H9 (cell line): Measurements from ENCODE around the gene EHD4. TPM values are rescaled to one million over a fixed set of nuclear protein-coding genes. Genes with fewer than 3 reads are reported as not detected.
A peak's percentile ranks its signal among the peaks of the same experiment; 100 is the strongest.

Experiments used
- DNase-seq: peaks from one replicate; pipeline ENCODE4 v3.0.0-alpha.2; 2017
- H2AFZ ChIP-seq: one replicate; pipeline ENCODE4 v1.6.1; 2013; ENCODE audit warnings: mild to moderate bottlenecking, low read length, control low read depth, moderate library complexity
- H2AK5ac ChIP-seq: 2 replicates; pipeline ENCODE4 v1.6.1; 2013; ENCODE audit warnings: low read length, control low read depth, mixed read lengths; ENCODE audit not compliant: insufficient read length
- H2BK120ac ChIP-seq: one replicate; pipeline ENCODE4 v1.6.1; 2013; ENCODE audit warnings: low read depth, mild to moderate bottlenecking, low read length, control low read depth, inconsistent platforms; ENCODE audit not compliant: poor library complexity, severe bottlenecking
- H2BK12ac ChIP-seq: 2 replicates; pipeline ENCODE4 v1.6.1; 2013; ENCODE audit warnings: low read length, control low read depth, mixed read lengths, low read depth; ENCODE audit not compliant: insufficient read length
- H2BK15ac ChIP-seq: 2 replicates; pipeline ENCODE4 v1.6.1; 2013; ENCODE audit warnings: low read depth, low read length, control low read depth
- H2BK20ac ChIP-seq: one replicate; pipeline ENCODE4 v1.6.1; 2013; ENCODE audit warnings: low read depth, mild to moderate bottlenecking, low read length, control low read depth, inconsistent platforms; ENCODE audit not compliant: poor library complexity, severe bottlenecking
- H2BK5ac ChIP-seq: 2 replicates; pipeline ENCODE4 v1.6.1; 2013; ENCODE audit warnings: low read length, control low read depth, mixed read lengths; ENCODE audit not compliant: insufficient read length
- H3K14ac ChIP-seq: 2 replicates; pipeline ENCODE4 v1.6.1; 2013; ENCODE audit warnings: low read length, control low read depth; ENCODE audit not compliant: insufficient read depth
- H3K18ac ChIP-seq: 2 replicates; pipeline ENCODE4 v1.6.1; 2013; ENCODE audit warnings: low read depth, mild to moderate bottlenecking, mixed read lengths, low read length, control low read depth; ENCODE audit not compliant: insufficient read length
- H3K23ac ChIP-seq: 2 replicates; pipeline ENCODE4 v1.6.1; 2013; ENCODE audit warnings: low read length, control low read depth, mixed read lengths, low read depth; ENCODE audit not compliant: insufficient read length
- H3K23me2 ChIP-seq: 2 replicates; pipeline ENCODE4 v1.6.1; 2013; ENCODE audit warnings: low read depth, mild to moderate bottlenecking, mixed read lengths, low read length, control low read depth; ENCODE audit not compliant: insufficient read length, poor library complexity, severe bottlenecking
- H3K27ac ChIP-seq: 2 replicates; pipeline ENCODE4 v1.5.1; 2013; ENCODE audit warnings: low read length, control low read depth, mixed read lengths, low read depth; ENCODE audit not compliant: insufficient read length
- H3K27me3 ChIP-seq: 2 replicates; pipeline ENCODE4 v1.6.1; 2013; ENCODE audit warnings: low read length, control low read depth, inconsistent platforms; ENCODE audit not compliant: insufficient read depth
- H3K4ac ChIP-seq: 2 replicates; pipeline ENCODE4 v1.6.1; 2013; ENCODE audit warnings: low read depth, mild to moderate bottlenecking, control low read depth, inconsistent platforms, low read length, moderate library complexity
- H3K4me1 ChIP-seq: 2 replicates; pipeline ENCODE4 v1.6.1; 2013; ENCODE audit warnings: low read length, control low read depth, inconsistent platforms; ENCODE audit not compliant: insufficient read depth
- H3K4me2 ChIP-seq: 2 replicates; pipeline ENCODE4 v1.6.1; 2013; ENCODE audit warnings: low read length, control low read depth, mixed read lengths; ENCODE audit not compliant: insufficient read length, insufficient read depth
- H3K56ac ChIP-seq: 2 replicates; pipeline ENCODE4 v1.6.1; 2013; ENCODE audit warnings: low read depth, mild to moderate bottlenecking, mixed read lengths, low read length, control low read depth; ENCODE audit not compliant: insufficient read length
- H3K79me1 ChIP-seq: 2 replicates; pipeline ENCODE4 v1.6.1; 2013; ENCODE audit warnings: low read depth, mild to moderate bottlenecking, moderate library complexity, low read length, control low read depth, inconsistent platforms; ENCODE audit not compliant: insufficient read depth, poor library complexity, severe bottlenecking
- H3K79me2 ChIP-seq: 2 replicates; pipeline ENCODE4 v1.6.1; 2013; ENCODE audit warnings: low read length, control low read depth, inconsistent platforms; ENCODE audit not compliant: insufficient read depth
- H3K9ac ChIP-seq: 2 replicates; pipeline ENCODE4 v1.6.1; 2013; ENCODE audit warnings: low read length, control low read depth, mixed read lengths; ENCODE audit not compliant: insufficient read length; ENCODE audit errors: extremely low read depth
- H3K9me3 ChIP-seq: one replicate; pipeline ENCODE4 v1.6.1; 2013; ENCODE audit warnings: low read depth, low read length, inconsistent platforms; ENCODE audit not compliant: control insufficient read depth
- H3T11ph ChIP-seq: one replicate; pipeline ENCODE4 v1.6.1; 2013; ENCODE audit warnings: mild to moderate bottlenecking, low read length, control low read depth, inconsistent platforms
- H4K20me1 ChIP-seq: one replicate; pipeline ENCODE4 v1.6.1; 2013; ENCODE audit not compliant: control insufficient read depth, insufficient read length, insufficient read depth
- H4K5ac ChIP-seq: 2 replicates; pipeline ENCODE4 v1.6.1; 2013; ENCODE audit warnings: low read depth, mild to moderate bottlenecking, mixed read lengths, low read length, control low read depth; ENCODE audit not compliant: insufficient read length
- H4K8ac ChIP-seq: replicated peaks from 2 replicates; pipeline ENCODE4 v1.6.1; 2013; ENCODE audit warnings: low read length, control low read depth, mixed read lengths, low read depth; ENCODE audit not compliant: insufficient read length
- H4K91ac ChIP-seq: 2 replicates; pipeline ENCODE4 v1.6.1; 2013; ENCODE audit warnings: low read depth, mild to moderate bottlenecking, moderate library complexity, mixed read lengths, low read length, control low read depth; ENCODE audit not compliant: insufficient read length
- H3K27ac Mint-ChIP-seq, 3 experiments: 2 replicates in 2 of 3; 3 replicates in 1 of 3; pipeline ENCODE4 v1.8.0; 2020 to 2021; ENCODE audit warnings: mixed read lengths in 3 of 3, mild to moderate bottlenecking in 1 of 3, moderate library complexity in 1 of 3
- H3K27me3 Mint-ChIP-seq: 2 replicates; pipeline ENCODE4 v1.8.0; 2021; ENCODE audit warnings: low read depth, mild to moderate bottlenecking, moderate library complexity, mixed read lengths
- H3K36me3 Mint-ChIP-seq, 3 experiments: 2 replicates in 2 of 3; 3 replicates in 1 of 3; pipeline ENCODE4 v1.8.0; 2020 to 2021; ENCODE audit warnings: low read depth in 3 of 3, mixed read lengths in 3 of 3; ENCODE audit not compliant: insufficient read depth in 1 of 3
- H3K4me1 Mint-ChIP-seq, 2 experiments: 2 replicates each; pipeline ENCODE4 v1.8.0; 2020; ENCODE audit warnings: mixed read lengths in 2 of 2
- H3K4me3 Mint-ChIP-seq, 2 experiments: 2 replicates in 1 of 2; 3 replicates in 1 of 2; pipeline ENCODE4 v1.8.0; 2020 to 2021; ENCODE audit warnings: mild to moderate bottlenecking in 2 of 2, mixed read lengths in 2 of 2, moderate library complexity in 1 of 2
- H3K9me3 Mint-ChIP-seq, 2 experiments: 2 replicates in 1 of 2; 3 replicates in 1 of 2; pipeline ENCODE4 v1.8.0; 2020; ENCODE audit warnings: mild to moderate bottlenecking in 2 of 2, mixed read lengths in 2 of 2, moderate library complexity in 1 of 2
- CTCF ChIP-seq: fragments of 200-600 bp; sonication (generic); conservative IDR thresholded peaks from 3 replicates; pipeline ENCODE4 v1.8.0; 2021; ENCODE audit warnings: antibody characterized with exemption, mild to moderate bottlenecking
- WGBS: extraction: QIAGEN DNeasy Blood & Tissue Kit; methylation state at CpG from one replicate; pipeline ENCODE4 v1.1.7; 2013; ENCODE audit warnings: missing lambda C conversion rate, low lambda C conversion rate, mixed read lengths; ENCODE audit not compliant: insufficient read length; ENCODE audit errors: extremely low coverage; 5-methylcytosine and 5-hydroxymethylcytosine counted together
- total RNA-seq: library from RNA; stranded (reverse); gene quantifications from 2 replicates; pipeline ENCODE4 v1.2.1, GENCODE V29; 2021

The EHD4 gene
- total RNA-seq, 1 experiment from 2014 or later, result 22.9 TPM

- WGBS, result no CpG with 5 or more reads among the region's 4 CpGs
Observed at GRCh38 chr15:41967506-41968206, 4.7 kb downstream of the EHD4 start.

More at GRCh38 chr15:41967506-41968206, 4.7 kb downstream of the EHD4 start:
- TF ChIP-seq CTCF, result no peak
- Mint-ChIP-seq H3K27ac (peak overlapping the region in 1 of 3 experiments; percentile 78; a peak in 1 of 7 replicates), H3K27me3 (no peaks in the 10 kb centered on the region), H3K4me3 (no peak overlapping the region; a peak in 1 of 5 replicates), H3K9me3 (no peaks in the 10 kb centered on the region; a peak in 2 of 5 replicates), H3K36me3 (peaks cover 0 to 8% (median 4%) of the 10 kb centered on the region in 3 experiments; a peak in 5 of 7 replicates), H3K4me1 (peaks cover 34 to 42% of the 10 kb centered on the region in 2 experiments)
- H4K8ac ChIP-seq, result no peak overlapping the region
- H3K56ac ChIP-seq, result no peak overlapping the region
- no peak overlapping the region for H2BK15ac ChIP-seq
- no peak overlapping the region for H3K14ac ChIP-seq
- H2AFZ ChIP-seq, result no peak overlapping the region
- no peak overlapping the region for H2BK5ac ChIP-seq
- H3K4me2 ChIP-seq, result no peak overlapping the region
- no peak overlapping the region for H3K27ac ChIP-seq
- no peaks in the 10 kb centered on the region for H4K20me1 ChIP-seq
- no peak overlapping the region for H4K91ac ChIP-seq
- H2AK5ac ChIP-seq, result no peak overlapping the region
- H3T11ph ChIP-seq, result no peak overlapping the region
- no peak overlapping the region for H3K23ac ChIP-seq
- H3K23me2 ChIP-seq, result peaks cover 4% of the 10 kb centered on the region
- peaks cover 3% of the 10 kb centered on the region for H3K79me1 ChIP-seq
- H2BK120ac ChIP-seq, result no peak overlapping the region
- H2BK12ac ChIP-seq, result no peak overlapping the region
- H3K4ac ChIP-seq, result no peak overlapping the region
- H4K5ac ChIP-seq, result no peak overlapping the region
- no peak overlapping the region for H3K9ac ChIP-seq
- H3K27me3 ChIP-seq, result no peaks in the 10 kb centered on the region
- H3K18ac ChIP-seq, result no peak overlapping the region
- no peak for DNase-seq
- H3K4me1 ChIP-seq, result peaks cover 7% of the 10 kb centered on the region
- H3K9me3 ChIP-seq, result no peaks in the 10 kb centered on the region
- H2BK20ac ChIP-seq, result no peak overlapping the region
- peaks cover 17% of the 10 kb centered on the region; the same call in 1 of the 2 replicates for H3K79me2 ChIP-seq
